ENCODE data around the gene TVP23A.

Gene TVP23A

DNA sequence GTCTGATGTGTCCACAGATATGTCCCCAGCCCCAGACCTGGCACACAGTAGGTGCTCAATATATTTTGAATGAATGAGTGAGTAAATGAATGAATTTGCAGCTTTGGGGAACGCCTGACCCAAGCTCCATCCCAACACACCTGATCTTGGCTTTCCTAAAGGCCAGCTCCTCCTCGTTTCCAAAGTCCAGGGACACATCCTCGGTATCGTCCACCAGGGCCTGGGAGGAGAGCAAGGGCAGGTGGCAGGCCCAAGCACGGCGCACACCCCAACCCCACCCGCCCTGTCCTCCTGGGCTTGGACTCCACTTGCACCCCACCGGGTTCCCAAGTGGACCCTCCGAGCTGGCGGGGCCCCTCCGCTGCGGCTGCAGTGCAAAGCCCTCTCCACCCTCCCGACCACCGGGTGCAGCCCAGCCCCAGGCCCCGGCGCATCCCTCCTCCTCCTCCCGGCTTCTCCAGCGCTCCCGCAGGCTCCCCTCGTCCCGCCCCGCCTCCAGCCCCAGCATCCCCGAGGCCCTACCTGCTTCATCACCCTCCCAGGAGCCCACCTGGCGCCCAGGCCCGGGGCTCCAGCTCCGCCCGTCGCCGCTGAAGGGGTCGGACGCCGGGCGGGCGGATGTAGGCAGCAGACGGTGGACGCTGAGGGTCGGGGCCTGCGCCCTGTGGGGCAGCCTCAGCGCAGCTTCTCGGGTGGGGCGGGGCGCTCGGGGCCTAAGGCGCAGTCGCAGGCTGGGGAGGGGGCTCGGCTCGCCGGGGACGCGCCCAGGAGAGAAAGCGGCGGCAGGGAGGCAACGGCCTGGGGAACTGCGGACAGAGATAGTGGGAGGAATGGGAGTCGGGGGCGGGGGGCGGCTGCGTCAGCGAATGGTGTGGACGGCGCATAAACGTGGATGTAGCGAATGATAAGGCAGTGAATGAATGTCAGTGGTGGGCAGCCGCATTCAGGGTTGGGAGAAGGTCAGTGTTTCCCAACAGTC lies at the start of gene TVP23A:
TVP23A (minus strand) TSS at position 832 of the 979 bp plus-strand sequence; CDS start at position 531, 301 bp downstream.
- DNase-seq: no peak

DNA sequence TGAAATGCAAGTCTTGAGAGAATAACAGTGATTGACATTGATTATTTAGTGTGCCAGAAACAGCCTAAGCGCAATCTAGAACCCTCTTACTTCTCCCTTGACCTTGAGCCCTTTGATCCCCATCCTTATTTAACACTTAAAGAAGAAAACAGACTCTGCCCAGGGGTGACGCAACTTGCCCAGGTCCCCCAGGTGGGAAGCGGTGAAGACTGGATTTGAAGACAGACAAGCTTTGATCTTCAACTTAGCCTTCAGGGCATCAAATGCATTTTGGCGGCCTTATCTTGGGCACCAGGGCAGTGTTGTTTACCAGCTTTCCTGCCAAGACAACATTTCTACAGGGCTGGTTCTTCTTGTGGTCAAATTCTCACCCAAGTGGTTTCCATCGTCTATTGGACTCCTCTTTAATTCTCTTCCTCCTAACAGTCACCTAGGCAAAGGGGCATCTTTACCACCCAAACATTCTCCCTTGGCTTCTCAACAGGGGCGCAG lies 49.6 kb upstream of the TVP23A start:
- no peak for DNase-seq

DNA sequence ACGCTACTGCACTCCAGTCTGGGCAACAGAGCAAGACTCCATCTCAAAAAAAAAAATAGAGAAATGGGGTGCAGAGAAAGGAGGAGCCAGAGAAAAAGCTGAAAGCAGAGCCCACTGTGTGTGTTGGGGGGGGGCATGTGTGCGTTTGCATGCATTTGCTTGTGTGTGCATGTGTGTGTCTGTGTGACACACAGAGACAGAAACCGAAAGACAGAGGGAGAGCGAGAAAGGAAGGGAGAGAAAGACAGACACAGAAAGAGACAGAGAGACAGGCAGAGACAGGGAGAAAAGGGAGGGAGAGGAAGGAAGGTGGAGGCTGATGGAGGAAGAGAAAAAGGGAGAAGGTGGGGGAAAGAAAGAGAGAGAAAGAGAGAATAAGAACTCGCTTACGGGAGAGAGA lies 48.6 kb upstream of the TVP23A start:
- no peak for DNase-seq

DNA sequence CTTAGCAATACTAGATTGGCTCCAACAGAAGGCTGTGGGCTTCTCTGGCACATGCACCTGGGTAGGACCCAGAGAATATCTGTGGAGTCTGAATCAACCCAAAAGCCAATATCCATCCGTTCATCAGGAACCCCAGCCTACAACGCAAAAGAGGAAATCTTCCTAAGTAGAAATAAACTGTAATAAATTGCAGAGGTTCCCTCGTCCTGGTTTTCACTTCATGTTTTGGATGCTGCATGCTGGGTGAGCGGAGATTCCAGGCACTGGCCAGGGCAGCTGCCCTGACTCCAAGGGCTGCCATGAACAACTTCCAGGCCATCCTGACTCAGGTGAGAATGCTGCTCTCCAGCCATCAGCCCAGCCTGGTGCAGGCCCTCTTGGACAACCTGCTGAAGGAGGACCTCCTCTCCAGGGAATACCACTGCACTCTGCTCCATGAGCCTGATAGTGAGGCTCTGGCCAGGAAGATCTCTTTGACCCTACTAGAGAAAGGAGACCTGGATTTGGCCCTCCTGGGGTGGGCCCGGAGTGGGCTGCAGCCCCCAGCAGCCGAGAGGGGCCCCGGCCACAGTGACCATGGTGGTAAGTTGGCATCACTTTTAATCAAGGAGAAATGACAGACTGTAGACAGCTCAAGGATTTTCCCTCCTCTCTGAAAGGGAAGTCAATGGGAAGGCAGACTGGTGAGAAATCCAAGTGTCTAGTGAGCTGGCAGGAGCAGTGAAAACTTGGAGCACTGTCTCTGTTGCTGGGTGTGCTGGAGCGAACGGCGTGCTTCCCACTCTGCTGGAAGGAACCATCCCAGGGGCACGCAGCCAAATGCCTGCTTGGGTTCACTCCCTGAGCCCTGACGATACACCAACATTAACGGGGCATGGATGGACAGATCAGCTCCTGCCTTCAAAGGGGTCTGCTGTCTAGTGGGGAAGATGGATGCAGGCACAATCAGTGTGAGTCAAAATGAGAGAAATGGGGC lies 47.7 kb upstream of the TVP23A start:
- DNase-seq: no peak

DNA sequence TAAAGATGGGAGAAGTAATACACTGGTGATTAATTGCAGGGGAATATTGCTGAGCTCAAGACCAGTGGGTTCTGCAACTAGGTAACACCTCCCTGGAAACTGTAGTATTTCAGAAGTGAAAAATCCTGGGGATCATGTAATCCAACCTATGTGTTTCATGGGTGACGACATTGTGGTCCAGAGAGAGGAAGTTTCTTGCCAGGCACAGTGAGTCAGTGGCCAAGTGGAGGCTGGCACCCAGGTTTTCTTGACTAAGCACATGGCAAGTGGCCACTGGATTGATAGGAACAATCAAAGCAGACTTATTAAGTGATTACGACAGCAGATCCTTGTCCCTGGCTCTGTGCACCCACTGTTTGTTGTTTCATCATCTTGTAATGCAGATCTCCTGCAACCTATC lies 43.8 kb upstream of the TVP23A start:
- no peak for DNase-seq

DNA sequence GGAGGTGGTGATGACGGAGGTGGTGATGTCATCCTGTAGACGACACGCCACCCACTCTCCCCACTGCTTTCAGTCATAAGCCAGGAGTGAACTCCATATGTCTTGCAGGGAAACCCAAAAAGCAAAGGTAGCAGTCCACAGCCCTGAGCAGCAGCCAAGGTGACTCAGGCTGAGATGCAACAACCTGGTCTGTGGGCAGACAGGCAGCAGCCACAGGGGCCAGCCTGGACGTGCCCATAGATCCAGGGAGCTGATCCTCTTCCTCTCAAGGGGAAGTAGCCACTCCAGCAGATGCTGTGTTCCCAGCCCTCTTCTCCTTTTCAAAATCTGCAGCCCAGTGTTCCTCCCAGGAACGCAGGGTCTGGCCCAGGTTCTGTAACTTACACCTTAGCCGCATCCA lies 41.1 kb upstream of the TVP23A start:
- DNase-seq: no peak

DNA sequence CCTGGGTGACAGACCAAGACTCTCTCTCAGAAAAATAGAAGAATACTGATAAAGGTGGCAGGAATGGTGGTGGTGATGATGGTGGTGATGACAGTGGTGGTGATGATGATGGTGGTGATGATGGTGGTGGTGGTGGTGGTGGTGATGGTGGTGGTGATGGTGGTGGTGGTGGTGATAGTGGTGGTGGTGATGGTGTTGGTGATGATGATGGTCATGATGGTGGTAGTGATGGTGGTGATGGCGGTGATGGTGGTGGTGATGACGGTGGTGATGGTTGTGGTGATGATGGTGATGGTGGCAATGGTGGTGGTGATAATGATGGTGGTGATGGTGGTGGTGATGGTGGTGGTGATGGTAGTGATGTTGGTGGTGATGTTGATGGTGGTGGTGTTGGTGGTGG lies 40.4 kb upstream of the TVP23A start:
- DNase-seq: no peak

DNA sequence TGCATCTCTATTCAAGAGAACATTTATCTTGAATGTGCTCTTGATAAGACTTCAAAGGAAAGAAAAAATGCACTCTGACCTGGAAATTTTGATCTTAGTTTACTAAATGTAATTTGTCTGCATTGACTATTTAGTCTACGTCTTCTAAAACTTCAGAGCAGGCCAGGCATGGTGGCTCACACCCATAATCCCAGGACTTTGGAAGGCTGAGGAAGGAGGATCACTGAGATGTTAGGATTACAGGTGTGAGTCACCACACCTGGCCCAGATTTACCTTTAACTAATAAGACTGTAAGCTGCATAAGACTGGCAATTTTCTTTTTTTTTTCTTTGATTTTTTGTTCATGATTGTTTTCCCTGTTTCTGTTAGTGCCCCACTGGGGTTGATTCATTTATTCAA lies 39.6 kb upstream of the TVP23A start:
- DNase-seq: no peak

DNA sequence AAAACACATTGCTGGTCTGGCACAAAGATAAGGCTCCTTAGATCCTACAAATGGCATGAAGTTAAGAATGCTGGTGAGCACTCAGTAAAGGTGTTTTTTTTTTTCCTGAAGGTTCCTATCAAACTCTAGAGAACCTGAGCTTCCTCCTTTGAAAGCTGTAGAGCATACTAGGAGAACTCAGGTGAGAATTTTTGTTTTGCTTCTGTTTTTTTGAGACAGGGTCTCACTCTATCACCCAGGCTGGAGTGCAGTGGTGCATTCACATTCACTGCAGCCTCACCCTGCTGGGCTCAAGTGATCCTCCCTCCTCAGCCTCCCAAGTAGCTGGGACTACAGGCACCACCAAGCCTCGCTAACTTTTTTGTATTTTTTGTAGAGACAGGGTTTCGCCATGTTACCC lies 37.4 kb upstream of the TVP23A start:
- DNase-seq: no peak

DNA sequence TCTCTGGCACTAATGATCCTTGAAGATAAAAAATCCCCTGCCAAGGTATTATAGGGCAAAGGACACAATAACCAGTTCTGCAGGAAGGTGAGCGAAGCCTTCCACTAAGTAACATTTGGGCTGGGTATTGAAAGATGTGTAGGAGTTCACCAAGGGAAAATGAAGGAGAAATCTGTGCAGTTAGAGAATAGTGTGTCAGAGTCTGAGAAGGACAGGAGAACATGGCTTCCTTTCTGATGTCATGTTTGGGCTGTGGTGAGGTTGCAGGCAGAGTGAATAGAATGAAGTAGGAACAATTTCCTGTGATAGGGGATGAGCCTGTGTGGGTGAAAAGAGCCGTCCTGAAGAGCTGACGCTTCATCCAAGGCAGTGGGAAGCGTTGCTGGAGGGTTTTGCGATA lies 34.4 kb upstream of the TVP23A start:
- DNase-seq: no peak

DNA sequence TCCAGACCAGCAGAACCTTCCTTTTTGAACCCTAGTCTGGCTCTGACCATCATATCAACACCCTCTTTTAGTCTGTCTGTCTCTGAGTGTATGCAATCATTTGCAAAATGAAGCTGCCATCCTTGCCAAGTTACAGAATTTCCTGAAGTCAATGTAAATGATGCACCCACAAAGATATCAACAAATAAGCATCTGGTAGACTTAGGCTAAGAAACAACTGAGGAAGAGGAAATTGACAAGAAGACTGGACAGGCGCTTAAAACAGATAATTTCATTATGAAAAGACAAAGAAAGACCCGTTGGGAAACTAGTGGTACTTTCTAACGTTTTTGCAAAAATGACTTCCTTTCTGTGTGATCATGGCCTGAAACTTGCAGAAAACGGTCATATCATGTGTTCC lies 33.7 kb upstream of the TVP23A start:
- no peak for DNase-seq

DNA sequence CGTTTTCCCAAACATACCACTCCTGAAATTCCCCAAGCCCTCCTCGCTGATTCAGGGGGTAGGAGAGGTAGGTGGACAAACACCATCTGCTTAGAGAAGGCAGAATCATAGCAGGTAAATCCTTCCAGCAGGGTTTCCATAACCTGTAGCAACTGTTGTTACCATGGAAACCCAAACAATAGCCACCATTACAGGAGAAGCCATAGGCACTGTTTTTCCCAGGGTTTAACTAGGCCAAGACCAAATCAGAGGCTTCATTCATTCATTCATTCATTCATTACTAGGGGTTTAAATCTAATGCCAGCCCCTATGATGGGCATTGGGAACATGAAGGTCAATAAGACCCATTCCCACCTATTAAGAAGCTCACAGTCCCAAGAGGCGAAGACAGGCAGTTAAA lies 32.9 kb upstream of the TVP23A start:
- DNase-seq: no peak

DNA sequence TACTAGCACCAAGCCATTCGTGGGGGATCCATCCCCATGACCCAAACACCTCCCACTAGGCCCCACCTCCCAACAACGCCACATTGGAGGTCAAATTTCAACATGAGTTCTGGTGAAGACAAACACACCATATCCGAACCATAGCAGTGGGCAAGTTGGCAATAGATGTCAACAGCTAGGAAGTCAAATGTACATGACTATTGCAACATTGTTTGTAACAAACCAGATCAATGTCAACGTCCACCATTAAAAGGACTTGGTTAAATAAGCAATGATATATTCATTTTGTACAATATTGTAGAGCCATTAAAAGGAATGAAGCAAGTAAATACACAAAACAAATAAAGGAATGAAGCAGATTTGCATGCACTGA lies 31.9 kb upstream of the TVP23A start:
- no peak for DNase-seq

DNA sequence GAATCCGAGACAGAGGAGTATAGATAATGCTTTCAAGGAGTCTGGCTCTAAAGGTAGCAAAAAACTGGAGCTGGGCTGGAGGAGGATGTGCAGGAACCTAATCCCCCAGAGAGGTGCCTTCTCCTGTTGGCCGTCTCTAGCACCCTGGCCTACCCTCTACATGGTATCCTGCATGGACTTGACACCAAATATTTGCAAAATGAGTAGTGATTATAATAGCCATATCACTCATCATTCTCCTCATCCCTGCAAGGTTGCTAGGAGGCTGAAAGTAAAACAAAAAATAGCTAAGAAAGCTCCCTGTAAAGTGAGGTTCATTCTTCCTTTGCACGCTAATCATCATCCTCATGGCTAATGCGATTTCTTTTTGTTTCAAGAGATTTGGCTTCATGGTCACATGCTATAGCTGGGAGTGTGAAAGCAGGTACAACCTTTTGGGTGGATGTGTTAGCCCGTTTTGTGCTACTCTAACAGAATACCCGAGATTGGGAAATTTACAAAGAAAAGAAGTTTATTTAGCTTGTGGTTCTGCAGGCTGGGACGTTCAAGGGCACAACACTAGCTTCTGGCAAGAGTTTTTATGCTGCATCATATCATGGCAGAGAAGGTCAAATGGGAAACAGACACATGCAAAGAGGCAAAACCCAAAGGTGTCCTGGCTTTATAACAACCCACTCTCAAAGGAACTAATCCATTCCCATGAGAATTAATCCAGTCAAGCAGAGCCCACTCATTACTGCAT lies 31.3 kb upstream of the TVP23A start:
- no peak for DNase-seq

DNA sequence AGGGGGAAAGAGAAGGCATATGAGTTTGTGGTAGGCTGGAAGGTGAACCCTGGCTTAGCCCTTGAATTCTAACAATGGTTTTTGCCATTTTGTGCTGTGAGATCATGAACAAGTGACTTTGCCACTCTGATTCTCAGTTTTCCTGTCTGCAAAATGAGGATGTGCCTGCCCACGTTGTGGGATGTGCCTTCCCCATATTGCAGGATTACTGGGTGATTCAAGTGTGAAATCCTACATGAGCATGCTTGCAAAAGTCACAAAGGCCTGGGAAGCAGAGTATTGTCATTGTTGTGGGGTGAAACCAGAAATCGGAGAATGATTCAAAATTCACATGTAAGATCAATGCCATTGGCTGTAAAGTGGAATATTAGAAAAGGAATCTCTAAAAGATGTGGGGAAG lies 28.6 kb upstream of the TVP23A start:
- DNase-seq: no peak

DNA sequence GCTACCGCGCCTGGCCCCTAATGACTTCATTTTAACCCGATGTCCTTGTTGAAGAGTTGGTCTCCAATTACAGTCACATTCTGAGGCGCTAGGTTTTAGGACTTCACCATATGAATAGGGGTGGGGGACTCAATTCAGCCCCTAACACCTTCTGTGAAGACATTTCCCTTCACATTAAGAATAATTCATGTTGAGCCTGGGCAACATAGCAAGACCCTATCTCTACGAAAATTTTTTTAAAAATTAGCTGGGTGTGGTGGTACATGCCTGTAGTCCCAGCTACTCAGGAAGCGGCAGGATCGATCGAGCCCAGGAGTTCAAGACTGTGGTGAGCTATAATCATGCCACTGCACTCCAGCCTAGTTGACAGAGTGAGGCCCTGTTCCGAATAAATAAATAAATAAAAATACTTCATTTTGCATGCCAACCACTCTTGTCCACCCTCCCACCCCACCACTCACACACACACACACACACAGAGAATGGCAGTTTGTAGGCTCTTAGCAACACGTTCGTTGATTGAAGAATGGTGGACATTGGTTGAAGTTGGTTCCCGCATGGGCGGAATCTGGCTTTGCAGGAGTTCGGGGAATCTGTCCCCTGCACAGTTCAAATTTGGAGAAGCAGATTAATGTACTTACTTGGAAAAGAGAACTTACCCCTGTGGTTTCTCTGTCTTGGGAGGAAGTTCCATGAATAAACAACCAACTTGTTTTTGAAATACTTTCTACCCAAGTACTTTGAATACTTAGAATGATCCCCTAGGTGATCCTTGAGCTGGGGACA lies 27.8 kb upstream of the TVP23A start:
- no peak for DNase-seq

DNA sequence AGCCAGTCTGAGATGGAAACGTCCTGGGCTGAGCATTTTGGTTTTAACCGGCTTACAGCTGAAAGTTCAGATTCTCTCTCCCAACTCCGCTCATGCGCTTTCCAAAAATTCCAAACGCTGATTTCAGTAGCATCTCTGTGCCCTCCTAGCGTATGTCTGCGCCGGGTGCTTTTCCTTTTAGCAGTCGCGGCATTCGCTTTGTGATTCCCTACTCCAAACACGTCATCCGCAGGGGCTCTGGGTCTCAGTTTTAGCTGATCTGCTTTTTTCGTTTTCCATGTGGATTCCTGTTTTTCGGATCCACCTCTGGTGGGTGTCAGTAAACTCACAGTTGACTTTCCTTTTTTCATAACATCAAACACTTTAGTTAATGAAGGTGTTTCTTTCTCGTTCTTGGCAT lies 22.1 kb upstream of the TVP23A start:
- no peak for DNase-seq

DNA sequence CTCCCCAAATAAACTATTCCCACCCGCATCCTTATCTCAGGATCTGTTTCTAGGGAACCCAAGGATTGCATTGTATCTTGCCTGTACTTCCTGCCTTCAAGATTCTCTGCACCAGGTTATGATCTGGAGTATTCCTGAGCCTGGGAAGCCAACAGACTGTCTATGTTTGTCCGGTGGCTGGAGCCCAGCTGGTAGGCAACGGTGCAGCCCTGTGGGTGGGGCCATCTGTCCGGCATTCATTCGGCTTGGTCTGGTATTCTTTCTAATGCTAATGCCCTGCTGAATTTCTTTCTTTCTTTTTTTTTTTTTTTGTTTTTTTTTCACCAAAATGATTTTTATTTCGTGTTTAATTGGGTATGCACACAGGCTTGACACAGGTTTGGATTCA lies 20.7 kb upstream of the TVP23A start:
- no peak for DNase-seq

DNA sequence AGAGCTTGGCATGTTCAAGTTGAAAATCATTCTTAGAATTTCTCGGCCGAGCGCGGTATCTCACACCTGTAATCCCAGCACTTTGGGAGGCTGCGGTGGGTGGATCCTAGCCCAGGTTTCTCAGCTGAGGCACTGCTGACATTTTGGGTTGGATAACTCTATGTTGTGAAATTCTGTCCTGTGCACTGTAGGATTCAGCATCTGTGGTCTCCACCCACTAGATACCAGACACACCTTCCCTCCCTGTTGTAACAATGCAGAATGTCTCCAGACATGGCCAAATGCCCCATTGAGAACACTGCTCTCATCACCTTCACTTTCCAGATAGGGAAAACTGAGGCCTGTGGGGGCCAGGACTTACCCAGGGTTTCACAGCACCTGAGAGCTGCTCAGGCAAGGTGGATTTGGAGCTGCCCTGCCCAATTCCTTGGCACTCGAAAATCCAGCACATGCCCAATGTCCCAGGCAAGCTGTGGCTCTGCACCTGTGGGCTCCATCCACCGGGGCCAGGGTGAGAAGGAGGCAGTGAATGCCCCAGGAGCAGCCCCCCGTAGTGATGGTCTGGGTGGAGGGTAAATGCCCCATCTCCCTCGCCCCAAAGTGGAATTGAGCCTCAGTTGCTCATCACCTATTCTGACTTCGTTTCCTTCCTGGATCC lies 20.2 kb upstream of the TVP23A start:
- DNase-seq: no peak

DNA sequence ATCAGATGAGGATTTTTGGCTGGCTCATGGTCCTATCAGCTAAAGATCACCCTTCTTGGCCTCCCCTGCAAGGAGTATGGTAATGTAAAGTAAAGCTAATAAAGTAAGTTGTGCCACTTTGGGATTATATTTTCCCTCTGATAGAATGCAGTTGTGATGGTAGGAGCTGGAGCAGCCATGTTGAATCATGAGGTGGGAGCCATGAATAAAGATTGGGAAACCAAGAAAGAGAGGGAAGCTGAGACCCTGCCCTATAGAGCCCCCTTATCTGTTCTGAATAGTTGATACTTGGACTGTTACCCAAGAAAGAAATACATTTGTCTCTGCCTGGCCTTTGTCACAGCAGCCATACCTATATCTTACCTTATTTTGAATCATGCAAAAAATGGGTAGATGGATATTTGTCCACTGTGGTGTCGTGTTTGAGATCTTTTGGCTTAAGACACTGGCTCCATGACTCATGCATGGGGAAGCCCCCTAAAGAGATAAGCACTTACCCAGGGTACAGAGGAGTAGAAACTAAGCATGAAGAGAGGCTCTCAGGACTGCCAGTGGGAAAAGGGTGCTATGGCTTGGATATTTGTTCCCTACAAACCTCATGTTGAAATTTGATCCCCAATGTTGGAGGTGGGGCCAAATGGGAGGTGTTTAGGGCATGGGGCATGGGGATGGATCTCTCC lies 17.7 kb upstream of the TVP23A start:
- no peak for DNase-seq

Data from stimulated activated CD4-positive, alpha-beta T cell treated with anti-CD3 and anti-CD28 coated beads, Interleukin-4, amount 100 ng/mL, for 1 hour (primary cell).